ENCODE results near the gene GRM2.
"Not testable (repeated sequence)": the region's sequence is repeated elsewhere in the genome, so short reads cannot be mapped to it uniquely, and the experiment has no call there.

Gene GRM2

GRCh38 chr3:51722362-51722761, 15.5 kb downstream of the GRM2 start:
- no peak for DNase-seq (ENCODE audit: low spot score)

GRCh38 chr3:51727500-51727899, 20.6 kb downstream of the GRM2 start:
- no peak for DNase-seq (ENCODE audit: low spot score)

- no peak for DNase-seq (ENCODE audit: low spot score)
These were observed 22.3 kb downstream of the GRM2 start for GRCh38 chr3:51729042-51729633.

GRCh38 chr3:51733859-51734571, 27.1 kb downstream of the GRM2 start:
- no peak for DNase-seq (ENCODE audit: low spot score)

GRCh38 chr3:51734572-51734907, 27.7 kb downstream of the GRM2 start:
- no peak for DNase-seq (ENCODE audit: low spot score)

- DNase-seq (ENCODE audit: low spot score): no peak
These were observed 28.2 kb downstream of the GRM2 start for GRCh38 chr3:51735039-51735438.

- DNase-seq (ENCODE audit: low spot score): no peak
These were observed 29.1 kb downstream of the GRM2 start for GRCh38 chr3:51735950-51736349.

- DNase-seq (ENCODE audit: low spot score): no peak
These were observed 32.2 kb downstream of the GRM2 start for GRCh38 chr3:51739110-51739509.

- DNase-seq (ENCODE audit: low spot score): not testable (repeated sequence)
These were observed 35.5 kb downstream of the GRM2 start for GRCh38 chr3:51742320-51742719.

GRCh38 chr3:51742978-51743377, 36.1 kb downstream of the GRM2 start:
- DNase-seq (ENCODE audit: low spot score): not testable (repeated sequence)

GRCh38 chr3:51747840-51748239, 41.0 kb downstream of the GRM2 start:
- no peak for DNase-seq (ENCODE audit: low spot score)

GRCh38 chr3:51748327-51748726, 41.5 kb downstream of the GRM2 start:
- DNase-seq (ENCODE audit: low spot score): no peak

- DNase-seq (ENCODE audit: low spot score): no peak
These were observed 44.0 kb downstream of the GRM2 start for GRCh38 chr3:51750878-51751277.

GRCh38 chr3:51751287-51751686, 44.4 kb downstream of the GRM2 start:
- DNase-seq (ENCODE audit: low spot score): no peak

GRCh38 chr3:51753763-51754750, 47.2 kb downstream of the GRM2 start:
- not testable (repeated sequence) for DNase-seq (ENCODE audit: low spot score)

GRCh38 chr3:51759203-51759602, 52.3 kb downstream of the GRM2 start:
- no peak for DNase-seq (ENCODE audit: low spot score)

Measured in CD4-positive, alpha-beta T cell treated with Interleukin-6 at 100 ng/mL for 8 hours (primary cell).